ENCODE results near the gene SPOP.
A peak's percentile ranks its signal among the peaks of the same experiment; 100 is the strongest.
"Not testable (repeated sequence)": the region's sequence is repeated elsewhere in the genome, so short reads cannot be mapped to it uniquely, and the experiment has no call there.

The SPOP gene

DNA sequence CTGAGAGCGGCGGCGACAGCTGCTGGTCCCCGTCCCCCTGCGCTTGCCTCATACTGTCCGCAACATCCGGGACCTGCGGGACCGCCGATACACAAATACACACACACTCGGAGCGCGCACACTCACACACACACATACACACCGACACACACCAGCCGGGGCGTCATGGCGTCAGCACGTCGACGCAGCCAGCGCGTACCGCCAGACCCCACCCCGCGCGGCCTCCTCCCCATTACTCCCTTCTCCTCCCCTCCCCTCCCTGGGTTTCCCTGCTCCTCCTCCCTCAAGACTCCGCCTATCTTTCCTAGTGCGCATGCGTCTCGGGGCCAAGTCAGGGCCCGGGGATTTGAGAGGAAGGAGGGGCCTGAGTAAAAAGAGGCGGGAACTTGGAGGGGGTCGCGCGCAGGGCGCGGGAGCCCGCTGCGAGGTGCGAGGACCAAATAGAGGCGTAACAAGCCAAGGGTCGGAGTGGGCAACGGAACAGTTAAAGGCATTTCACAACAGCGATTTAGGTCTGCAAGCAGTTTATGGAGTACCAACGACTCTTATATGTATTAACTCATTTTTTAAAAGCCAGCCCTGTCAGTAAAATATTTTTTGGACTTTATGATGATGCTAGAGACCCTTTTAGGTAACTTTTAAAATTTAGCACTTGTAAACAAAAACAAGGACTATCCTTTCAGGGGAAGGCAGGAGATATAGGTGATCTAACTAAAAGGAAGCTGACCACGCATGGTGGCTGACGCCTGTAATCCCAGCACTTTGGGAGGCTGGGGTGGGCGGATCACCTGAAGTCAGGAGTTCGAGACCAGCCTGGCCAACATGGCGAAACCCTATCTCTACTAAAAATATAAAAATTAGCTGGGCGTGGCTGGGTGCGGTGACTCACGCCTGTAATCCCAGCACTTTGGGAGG lies at the start of gene SPOP:
Gene SPOP (minus strand): TSS at position 165 of the 915 bp plus-strand sequence. CDS start 55,287 bp downstream, outside the sequence.
- peak; percentile 99 for DNase-seq (ENCODE audit: low spot score)

DNA sequence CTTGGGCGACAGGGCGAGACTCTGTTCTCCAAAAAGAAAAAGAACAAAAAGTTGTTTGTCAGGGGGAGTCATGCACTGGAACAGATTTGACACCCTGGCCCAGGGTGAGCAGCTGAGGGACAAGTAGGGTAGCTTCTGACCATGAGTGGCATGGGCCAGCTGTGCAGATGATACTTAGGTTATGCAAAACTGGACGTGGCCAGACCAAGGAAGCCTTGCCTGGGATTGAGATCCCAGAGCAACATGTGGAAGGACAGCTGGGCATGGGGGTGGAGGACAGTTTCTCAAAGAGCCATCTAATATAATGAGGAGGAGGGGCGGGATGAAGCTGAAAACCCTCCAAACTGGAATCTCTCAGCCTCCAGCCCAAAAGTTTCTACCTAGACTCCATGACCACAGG lies 49.5 kb upstream of the SPOP start:
- DNase-seq (ENCODE audit: low spot score): no peak

GRCh38 chr17:49725452-49726130 lies 47.7 kb upstream of the SPOP start:
- DNase-seq (ENCODE audit: low spot score): no peak

GRCh38 chr17:49724552-49724951 lies 46.7 kb upstream of the SPOP start:
- DNase-seq (ENCODE audit: low spot score): not testable (repeated sequence)

GRCh38 chr17:49723423-49723822 lies 45.5 kb upstream of the SPOP start:
- no peak for DNase-seq (ENCODE audit: low spot score)

- DNase-seq (ENCODE audit: low spot score): no peak
Observed at GRCh38 chr17:49722066-49722465, 44.2 kb upstream of the SPOP start.

DNA sequence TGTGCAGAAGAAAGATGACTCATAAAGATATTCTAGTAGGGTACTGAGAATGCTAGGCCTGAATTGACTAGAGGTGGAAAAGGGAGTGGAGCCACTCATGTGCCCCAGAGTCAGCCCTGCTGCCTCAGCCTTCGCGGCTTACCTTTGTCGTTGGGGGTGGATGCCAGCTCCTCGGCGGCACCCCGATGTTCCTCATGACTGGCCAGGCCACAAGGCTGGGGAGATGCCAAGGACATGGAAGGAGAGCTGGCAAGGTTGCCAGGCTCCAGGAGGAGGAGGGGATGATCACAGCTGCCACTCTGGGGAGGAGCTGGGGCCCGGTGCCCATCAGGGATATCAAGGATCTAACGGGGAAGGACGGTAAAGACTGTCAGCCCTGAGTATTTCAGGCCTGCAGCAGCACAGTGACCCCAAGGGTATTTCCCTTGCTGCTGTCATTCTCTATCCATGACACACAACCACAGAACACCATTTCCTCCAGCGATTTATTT lies 39.5 kb upstream of the SPOP start:
- DNase-seq (ENCODE audit: low spot score): no peak

DNA sequence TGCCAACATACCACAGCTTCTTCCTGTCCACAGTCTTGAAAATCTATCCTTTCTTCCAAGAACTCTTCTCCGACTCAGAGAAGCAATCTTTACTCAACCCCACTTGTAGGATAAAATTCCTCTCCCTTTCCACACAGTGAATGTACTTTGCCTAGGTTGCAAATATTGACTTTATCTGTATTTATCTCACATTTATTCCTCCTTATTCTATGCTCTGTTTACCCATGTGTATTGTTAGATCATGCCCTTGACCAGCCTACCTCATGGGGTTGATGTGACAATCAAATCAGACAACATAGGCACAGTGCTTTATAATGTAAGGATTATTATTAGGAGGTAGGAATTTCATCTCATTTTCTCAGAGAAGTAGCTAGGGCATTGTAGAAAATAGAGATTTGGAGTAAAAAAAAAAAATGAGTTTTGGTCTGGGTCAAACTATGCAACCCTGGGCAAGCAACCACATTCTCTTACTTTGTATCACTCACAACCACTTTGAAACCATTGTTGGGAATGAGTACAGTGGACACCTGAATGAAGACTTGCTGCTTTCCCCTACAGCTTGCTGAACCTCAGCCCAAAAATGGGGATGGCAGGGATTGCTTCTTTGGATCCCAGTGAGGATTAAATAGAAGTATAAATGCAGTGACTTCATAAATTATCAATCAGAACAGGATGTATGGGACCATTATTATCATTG lies 38.9 kb upstream of the SPOP start:
- DNase-seq (ENCODE audit: low spot score): no peak

DNA sequence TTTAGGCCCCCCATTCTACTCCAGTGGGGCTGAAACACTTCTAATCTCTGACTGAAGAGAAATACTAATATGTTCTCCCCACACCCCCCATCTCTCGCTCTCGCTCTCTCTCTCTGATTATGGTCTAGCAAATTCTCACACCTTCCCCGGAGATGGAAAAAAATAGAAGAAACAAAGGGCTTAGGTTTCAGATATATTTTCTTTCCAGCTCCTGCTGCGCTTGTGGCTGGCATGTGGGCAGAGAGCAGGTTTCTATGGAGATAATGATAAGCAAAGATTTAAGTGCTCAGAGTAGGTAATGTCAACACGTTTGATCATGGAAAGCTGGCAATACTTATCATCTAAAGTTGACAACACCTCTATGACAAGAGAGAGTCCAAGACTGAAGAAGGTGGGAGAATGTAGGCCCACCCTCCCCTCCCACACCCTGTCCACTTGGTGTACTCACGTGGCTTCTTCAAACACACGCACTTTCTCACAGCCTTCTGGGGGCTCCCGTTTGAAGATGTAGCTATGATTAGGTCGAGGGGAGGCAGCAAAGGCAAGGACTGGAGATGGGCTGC lies 37.9 kb upstream of the SPOP start:
- DNase-seq (ENCODE audit: low spot score): no peak

GRCh38 chr17:49715216-49715615 lies 37.3 kb upstream of the SPOP start:
- no peak for DNase-seq (ENCODE audit: low spot score)

DNA sequence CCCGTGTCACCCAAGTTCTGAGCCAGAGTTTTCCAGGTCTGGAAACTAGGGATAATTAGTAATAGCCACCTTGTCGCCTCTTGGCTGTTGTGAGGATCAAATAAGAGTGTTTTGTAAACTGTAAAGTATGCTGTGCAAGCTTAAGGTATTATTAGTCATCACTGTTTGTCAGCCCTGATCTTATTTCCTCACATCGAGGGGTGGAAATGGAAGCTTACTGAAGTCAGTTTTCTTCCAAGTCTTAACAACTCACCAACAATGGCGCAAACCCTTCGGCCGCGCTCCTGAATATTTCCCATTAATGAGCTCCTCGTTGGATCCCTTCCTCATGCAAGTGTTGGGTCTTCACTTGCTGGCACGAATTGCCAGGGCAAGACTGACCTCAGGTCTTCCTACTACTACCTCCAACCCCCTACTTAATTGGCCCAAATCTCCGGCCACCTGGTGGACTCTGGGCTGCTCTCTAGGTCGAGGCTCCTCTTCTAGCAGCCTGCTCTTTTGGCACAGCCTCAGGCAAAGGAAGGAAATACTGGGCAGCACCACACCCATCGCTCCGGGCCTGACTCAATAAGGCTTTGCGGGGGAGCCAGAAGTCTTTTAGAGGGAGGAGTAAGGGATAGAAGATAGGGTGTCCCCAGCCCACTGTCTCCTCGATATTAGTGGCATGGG lies 30.8 kb upstream of the SPOP start:
- no peak for DNase-seq (ENCODE audit: low spot score)

GRCh38 chr17:49707608-49708514 lies 30.0 kb upstream of the SPOP start, which contains the start of gene SLC35B1:
SLC35B1 (minus strand) TSS chr17:49707964; CDS start chr17:49707833, 131 bp downstream.
- peak; percentile 100 for DNase-seq (ENCODE audit: low spot score)

DNA sequence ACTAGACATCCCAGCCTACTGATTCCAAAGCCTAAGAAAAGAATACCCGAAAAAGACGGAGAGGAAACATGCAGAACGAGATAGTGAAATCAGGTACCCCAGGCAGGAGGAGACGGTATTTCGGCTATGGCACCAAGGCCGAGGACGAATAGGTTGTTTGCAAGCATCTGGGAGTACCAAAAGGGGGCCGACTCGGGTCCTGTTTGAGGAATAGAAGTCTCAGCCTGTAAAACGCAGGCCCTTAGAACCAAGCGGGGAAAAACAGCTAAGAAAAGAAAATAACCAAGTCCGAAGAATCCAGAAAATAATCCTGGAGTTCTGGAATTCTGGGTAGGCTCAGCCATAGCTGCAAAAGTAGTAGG lies 29.3 kb upstream of the SPOP start:
- DNase-seq (ENCODE audit: low spot score): no peak

GRCh38 chr17:49705254-49705653 lies 27.4 kb upstream of the SPOP start:
- no peak for DNase-seq (ENCODE audit: low spot score)

GRCh38 chr17:49703557-49704277 lies 25.8 kb upstream of the SPOP start:
- DNase-seq (ENCODE audit: low spot score): peak; percentile 40

- DNase-seq (ENCODE audit: low spot score): no peak
Observed at GRCh38 chr17:49700960-49701359, 23.1 kb upstream of the SPOP start.

DNA sequence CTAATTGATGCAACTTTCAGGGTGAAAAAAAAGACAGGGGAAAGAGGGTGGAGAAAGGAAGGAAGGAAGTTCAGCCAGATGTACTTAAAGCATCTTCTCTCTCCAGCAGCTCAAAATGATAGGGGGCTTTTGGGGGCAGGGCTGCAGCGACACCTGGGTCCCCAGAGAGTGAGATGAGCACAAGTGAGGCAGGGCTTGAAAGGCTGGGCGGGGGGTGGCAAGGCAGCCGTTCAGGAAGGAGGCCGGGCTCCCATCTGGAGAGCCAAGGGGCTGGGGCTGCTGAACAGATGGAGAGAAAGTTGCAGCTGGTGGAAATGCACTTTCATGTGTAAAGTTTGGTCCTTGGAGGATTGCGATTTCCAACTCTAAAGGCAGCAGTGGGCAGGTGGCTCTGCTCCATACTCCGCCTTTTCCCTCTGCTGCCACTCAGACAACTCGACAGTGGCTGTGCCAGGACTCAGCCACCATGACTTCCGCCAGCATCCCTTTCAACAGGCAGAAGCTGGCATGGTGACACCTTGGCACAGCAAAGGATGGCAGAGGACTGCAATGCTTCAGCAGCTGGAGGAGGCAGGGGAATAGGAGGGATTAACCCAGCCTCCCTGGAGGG lies 22.2 kb upstream of the SPOP start:
- no peak for DNase-seq (ENCODE audit: low spot score)

- DNase-seq (ENCODE audit: low spot score): no peak
Observed at GRCh38 chr17:49698005-49698404, 20.1 kb upstream of the SPOP start.

DNA sequence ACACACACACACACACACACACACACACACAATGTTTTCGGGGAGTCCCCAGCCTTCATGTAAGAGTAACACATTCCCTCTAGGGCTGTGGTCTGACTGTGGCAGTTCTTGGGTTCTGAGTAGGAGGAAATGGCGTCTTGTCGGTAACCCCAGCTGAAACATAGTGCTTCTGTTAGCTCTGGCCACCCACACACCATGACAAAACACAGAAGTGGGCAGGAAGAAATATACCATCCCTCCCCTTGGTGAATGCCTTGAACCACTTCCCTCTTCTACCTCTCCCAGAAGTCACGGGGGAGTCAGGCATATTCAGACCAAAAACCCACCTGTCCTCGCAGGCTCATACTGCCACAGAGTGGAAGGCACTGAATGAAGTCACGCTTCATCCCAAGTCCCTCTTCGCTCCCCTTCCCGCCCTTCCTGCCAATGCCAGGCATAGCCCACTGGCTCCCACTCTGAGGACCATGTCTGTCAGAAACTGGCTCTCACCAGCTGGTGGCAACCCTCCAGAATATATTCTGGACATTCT lies 18.4 kb upstream of the SPOP start:
- no peak for DNase-seq (ENCODE audit: low spot score)

Measured in AG08395 (cell line).